Gastrocnemius medialis (tissue), 4 donors: Measurements from ENCODE around the gene LRRC74A.

ENCODE experiments used
- POLR2A ChIP-seq, 2 donors: fragments of 450-650 bp; IDR thresholded peaks; one replicate each; pipeline ENCODE4 v1.6.1; 2017; ENCODE audit warnings: antibody characterized with exemption in 2 of 2, mild to moderate bottlenecking in 2 of 2, moderate library complexity in 2 of 2
- TF ChIP-seq, protein P1 (sequence below), 5 experiments: fragments of 450-650 bp in 3 of 5; fragments of 200-600 bp in 2 of 5; sonication (generic) in 2 of 5; IDR thresholded peaks in 4 of 5; conservative IDR thresholded peaks in 1 of 5; 1 replicate in 4 of 5; 2 replicates in 1 of 5; pipeline ENCODE4 v1.5.1; 2016 to 2019; ENCODE audit warnings: antibody characterized with exemption in 5 of 5, mild to moderate bottlenecking in 3 of 5, moderate library complexity in 3 of 5

DNA sequence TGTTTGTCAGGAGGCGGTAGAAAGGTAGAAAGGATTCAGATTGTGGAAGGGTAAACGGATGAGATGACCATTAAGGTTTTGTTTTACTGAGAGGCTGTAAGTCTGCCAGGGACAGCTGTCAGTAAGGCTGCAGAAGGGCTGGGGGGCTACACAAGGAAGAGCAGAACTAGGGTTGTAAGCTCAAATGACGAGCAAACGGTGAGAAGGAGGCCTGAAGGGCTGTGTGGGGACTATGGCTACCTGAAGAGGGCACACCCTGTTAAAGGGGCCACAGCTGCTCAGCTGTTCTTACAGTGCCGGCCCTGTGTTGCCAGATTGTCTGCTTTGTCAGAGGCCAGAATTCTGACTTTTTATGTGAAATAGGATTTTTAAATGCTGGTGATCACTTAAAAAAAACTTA lies 45.8 kb upstream of the LRRC74A start:
- TF ChIP-seq, protein P1, sequence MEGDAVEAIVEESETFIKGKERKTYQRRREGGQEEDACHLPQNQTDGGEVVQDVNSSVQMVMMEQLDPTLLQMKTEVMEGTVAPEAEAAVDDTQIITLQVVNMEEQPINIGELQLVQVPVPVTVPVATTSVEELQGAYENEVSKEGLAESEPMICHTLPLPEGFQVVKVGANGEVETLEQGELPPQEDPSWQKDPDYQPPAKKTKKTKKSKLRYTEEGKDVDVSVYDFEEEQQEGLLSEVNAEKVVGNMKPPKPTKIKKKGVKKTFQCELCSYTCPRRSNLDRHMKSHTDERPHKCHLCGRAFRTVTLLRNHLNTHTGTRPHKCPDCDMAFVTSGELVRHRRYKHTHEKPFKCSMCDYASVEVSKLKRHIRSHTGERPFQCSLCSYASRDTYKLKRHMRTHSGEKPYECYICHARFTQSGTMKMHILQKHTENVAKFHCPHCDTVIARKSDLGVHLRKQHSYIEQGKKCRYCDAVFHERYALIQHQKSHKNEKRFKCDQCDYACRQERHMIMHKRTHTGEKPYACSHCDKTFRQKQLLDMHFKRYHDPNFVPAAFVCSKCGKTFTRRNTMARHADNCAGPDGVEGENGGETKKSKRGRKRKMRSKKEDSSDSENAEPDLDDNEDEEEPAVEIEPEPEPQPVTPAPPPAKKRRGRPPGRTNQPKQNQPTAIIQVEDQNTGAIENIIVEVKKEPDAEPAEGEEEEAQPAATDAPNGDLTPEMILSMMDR (IDR thresholded peaks at IDR 0.05 in 4 of 5, conservative IDR thresholded peaks at IDR 0.05 in 1 of 5): no peak
- TF ChIP-seq POLR2A (IDR thresholded peaks at IDR 0.05): no peak
